Erythroblast (primary cell): Measurements from ENCODE around the gene EPHB2.

Source experiments
- GATA1 ChIP-seq: IDR thresholded peaks from 2 replicates; pipeline ENCODE4 v1.6.1; 2011; ENCODE audit warnings: low read depth, mild to moderate bottlenecking, control low read depth, low read length, moderate library complexity
- POLR2A ChIP-seq: IDR thresholded peaks from 2 replicates; pipeline ENCODE4 v1.6.1; 2011; ENCODE audit warnings: mild to moderate bottlenecking, low read length

DNA sequence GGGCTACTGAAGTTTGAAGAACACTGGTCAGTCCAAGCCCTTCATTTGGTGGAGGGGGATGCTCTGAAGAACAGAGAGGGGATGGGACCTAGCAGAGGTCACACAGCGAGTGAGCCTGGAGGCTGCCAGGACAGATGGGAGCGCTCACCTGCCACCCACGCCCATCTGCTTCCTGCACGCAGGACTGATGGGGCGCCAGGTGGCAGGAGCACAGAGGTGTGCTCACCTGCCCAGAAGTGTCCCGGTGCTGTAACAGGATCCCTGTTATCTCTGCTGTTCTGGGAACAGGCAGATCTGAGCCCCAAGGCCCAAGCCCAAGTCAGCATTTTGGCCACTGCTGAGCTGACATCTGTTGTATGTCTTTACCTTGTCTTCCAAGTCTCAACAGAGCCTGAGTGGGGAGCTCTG lies 40.5 kb downstream of the EPHB2 start:
- TF ChIP-seq POLR2A (no peak), GATA1 (no peak)
